NCI-H2227 (cell line): ENCODE results near the gene WSCD2.
A peak's percentile ranks its signal among the peaks of the same experiment; 100 is the strongest.

Source experiments
- DNase-seq: peaks from one replicate; lab custom pipeline; 2025; ENCODE audit not compliant: unreplicated experiment; lab: John Stamatoyannopoulos, UW

Gene WSCD2

GRCh38 chr12:108260039-108260438 is 131.0 kb downstream of the WSCD2 start:
- no peak for DNase-seq

GRCh38 chr12:108260969-108261368 is 131.9 kb downstream of the WSCD2 start:
- no peak for DNase-seq

- DNase-seq: no peak
These were observed 136.4 kb downstream of the WSCD2 start for GRCh38 chr12:108265505-108265904.

- no peak for DNase-seq
These were observed 137.0 kb downstream of the WSCD2 start for GRCh38 chr12:108266131-108266530.

GRCh38 chr12:108267450-108267849 is 138.4 kb downstream of the WSCD2 start:
- no peak for DNase-seq

GRCh38 chr12:108268397-108268796 is 139.3 kb downstream of the WSCD2 start:
- no peak for DNase-seq

- no peak for DNase-seq
These were observed 140.1 kb downstream of the WSCD2 start for GRCh38 chr12:108269224-108269623.

- DNase-seq: no peak
These were observed 141.2 kb downstream of the WSCD2 start for GRCh38 chr12:108270035-108270848.

GRCh38 chr12:108270849-108271143 is 141.7 kb downstream of the WSCD2 start:
- DNase-seq: no peak

- DNase-seq: peak; percentile 77
These were observed 143.1 kb downstream of the WSCD2 start for GRCh38 chr12:108271951-108272872.

GRCh38 chr12:108273217-108273616 is 144.1 kb downstream of the WSCD2 start:
- no peak for DNase-seq

- no peak for DNase-seq
These were observed 148.5 kb downstream of the WSCD2 start for GRCh38 chr12:108277613-108278012.

- DNase-seq: no peak
These were observed 153.1 kb downstream of the WSCD2 start for GRCh38 chr12:108282160-108282559.

GRCh38 chr12:108282676-108283075 is 153.6 kb downstream of the WSCD2 start:
- DNase-seq: no peak

- no peak for DNase-seq
These were observed 155.1 kb downstream of the WSCD2 start for GRCh38 chr12:108284163-108284562.

- DNase-seq: no peak
These were observed 155.9 kb downstream of the WSCD2 start for GRCh38 chr12:108285016-108285415.

- no peak for DNase-seq
These were observed 158.1 kb downstream of the WSCD2 start for GRCh38 chr12:108287227-108287626.

- no peak for DNase-seq
These were observed 160.5 kb downstream of the WSCD2 start for GRCh38 chr12:108289350-108290161.

- DNase-seq: peak; percentile 18
These were observed 166.6 kb downstream of the WSCD2 start for GRCh38 chr12:108295641-108296040.

GRCh38 chr12:108296945-108297344 is 167.9 kb downstream of the WSCD2 start:
- DNase-seq: no peak

- DNase-seq: no peak
These were observed 168.3 kb downstream of the WSCD2 start for GRCh38 chr12:108297424-108297823.
